SK-N-MC (cell line): ENCODE data around the gene BTG3.
A peak's percentile ranks its signal among the peaks of the same experiment; 100 is the strongest.

Experiments used
- DNase-seq: peaks from one replicate; pipeline ENCODE4 v3.0.0-alpha.2; 2011; ENCODE audit warnings: low read depth, low spot score
- H3K27ac ChIP-seq: fragments of 200-600 bp; sonication (generic); 2 replicates; pipeline ENCODE4 v1.5.1; 2016; ENCODE audit warnings: mixed run types
- H3K36me3 ChIP-seq: fragments of 200-600 bp; sonication (generic); 2 replicates; pipeline ENCODE4 v1.6.1; 2017; ENCODE audit warnings: antibody characterized with exemption, low read length, mixed read lengths; ENCODE audit not compliant: insufficient read depth
- H3K4me3 ChIP-seq: fragments of 200-600 bp; sonication (generic); 2 replicates; pipeline ENCODE4 v1.5.1; 2016
- H3K9ac ChIP-seq: fragments of 200-600 bp; sonication (generic); 2 replicates; pipeline ENCODE4 v1.8.0; 2017; ENCODE audit warnings: mixed run types, mixed read lengths; ENCODE audit not compliant: insufficient read length
- H3K9me3 ChIP-seq: fragments of 200-600 bp; sonication (generic); 2 replicates; pipeline ENCODE4 v1.6.1; 2017; ENCODE audit warnings: low read depth, mild to moderate bottlenecking, antibody characterized with exemption, low read length, moderate library complexity, mixed read lengths
- EZH2 ChIP-seq: fragments of 200-600 bp; sonication (generic); IDR thresholded peaks from one replicate; pipeline ENCODE4 v1.6.1; 2017; ENCODE audit warnings: antibody characterized with exemption
- FOXP2 ChIP-seq: optimal IDR thresholded peaks from 2 replicates; pipeline ENCODE3; 2011; ENCODE audit warnings: mild to moderate bottlenecking, moderate library complexity; ENCODE audit not compliant: insufficient read depth; ENCODE audit errors: extremely low read length, control extremely low read depth
- POLR2AphosphoS5 ChIP-seq: IDR thresholded peaks from 2 replicates; pipeline ENCODE4 v1.6.1; 2012; ENCODE audit warnings: mild to moderate bottlenecking, low read depth, low read length, borderline replicate concordance

BTG3 gene, protein sequence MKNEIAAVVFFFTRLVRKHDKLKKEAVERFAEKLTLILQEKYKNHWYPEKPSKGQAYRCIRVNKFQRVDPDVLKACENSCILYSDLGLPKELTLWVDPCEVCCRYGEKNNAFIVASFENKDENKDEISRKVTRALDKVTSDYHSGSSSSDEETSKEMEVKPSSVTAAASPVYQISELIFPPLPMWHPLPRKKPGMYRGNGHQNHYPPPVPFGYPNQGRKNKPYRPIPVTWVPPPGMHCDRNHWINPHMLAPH

DNA sequence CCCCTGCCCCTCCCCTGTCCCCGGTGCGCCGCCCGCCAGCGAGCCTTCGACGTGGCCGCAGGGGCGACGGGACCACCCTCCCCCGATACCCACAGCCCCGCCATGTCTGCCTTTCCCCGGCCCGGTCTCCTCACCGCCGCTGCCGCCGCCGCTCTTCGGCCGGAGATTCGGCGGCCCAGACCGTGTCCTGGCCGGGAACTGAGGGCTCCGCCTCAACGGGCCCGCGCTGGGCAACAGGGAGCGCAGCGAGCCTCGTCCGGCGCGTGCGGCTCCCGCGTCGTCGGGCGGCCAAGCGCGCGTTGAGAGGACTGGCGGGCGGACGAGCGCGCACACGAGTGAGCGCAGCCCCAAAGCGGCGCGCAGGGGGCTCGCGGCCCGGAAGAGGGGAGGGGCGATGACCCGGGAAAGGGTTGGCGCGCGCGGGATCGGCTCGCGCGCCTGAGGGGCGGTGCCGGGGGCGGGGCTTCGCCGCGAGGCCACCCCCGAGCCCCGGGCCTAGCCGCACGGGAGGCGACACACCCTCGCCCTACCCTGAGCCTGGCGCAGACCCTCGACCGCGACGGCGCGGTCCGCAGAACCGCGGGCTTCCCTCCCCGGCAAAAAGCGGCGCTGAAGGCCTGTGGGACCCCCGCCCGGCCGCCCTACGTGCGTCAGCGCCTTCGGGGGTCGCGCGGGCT is at the start of gene BTG3:
TSS of gene BTG3 (minus strand) at position 337 of the 677 bp plus-strand sequence. CDS start 3,757 bp downstream, outside the sequence.
- no peaks in the 10 kb centered on the region for H3K9me3 ChIP-seq
- H3K9ac ChIP-seq: peak within 1 kb of the TSS; percentile 97
- H3K27ac ChIP-seq: peak within 1 kb of the TSS; percentile 92
- H3K36me3 ChIP-seq: peaks cover 33% of the 10 kb centered on the region
- no peak for TF ChIP-seq FOXP2
- TF ChIP-seq POLR2AphosphoS5: peak; percentile 82; the same call in 1 of the 2 replicates
- DNase-seq: no peak
- peak within 1 kb of the TSS; percentile 100 for H3K4me3 ChIP-seq

DNA sequence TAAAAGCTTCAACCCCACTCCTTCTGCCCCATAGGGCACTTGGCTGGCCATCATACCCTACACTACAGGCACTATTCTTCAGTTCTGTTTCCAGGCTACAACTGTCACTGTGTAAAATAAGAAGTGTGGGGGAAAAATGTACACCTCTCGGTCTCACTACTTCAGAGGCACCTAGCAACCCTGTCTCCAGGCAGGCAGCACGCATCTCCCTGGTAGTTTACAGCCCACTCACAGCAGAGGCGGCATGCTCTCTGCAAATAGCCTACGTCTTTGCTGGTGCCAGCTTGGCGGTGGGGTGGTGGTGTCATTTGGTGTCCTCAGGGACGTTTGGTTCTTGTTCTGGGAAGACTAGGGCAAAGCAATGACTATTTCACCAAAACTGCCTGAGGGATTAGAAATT is 48.2 kb upstream of the BTG3 start:
- H3K9me3 ChIP-seq: no peaks in the 10 kb centered on the region
- DNase-seq: no peak
- H3K36me3 ChIP-seq: no peaks in the 10 kb centered on the region
- no peak overlapping the region for H3K27ac ChIP-seq
- TF ChIP-seq EZH2 (no peak), FOXP2 (no peak), POLR2AphosphoS5 (no peak)
- no peak overlapping the region for H3K9ac ChIP-seq
- no peak overlapping the region for H3K4me3 ChIP-seq

DNA sequence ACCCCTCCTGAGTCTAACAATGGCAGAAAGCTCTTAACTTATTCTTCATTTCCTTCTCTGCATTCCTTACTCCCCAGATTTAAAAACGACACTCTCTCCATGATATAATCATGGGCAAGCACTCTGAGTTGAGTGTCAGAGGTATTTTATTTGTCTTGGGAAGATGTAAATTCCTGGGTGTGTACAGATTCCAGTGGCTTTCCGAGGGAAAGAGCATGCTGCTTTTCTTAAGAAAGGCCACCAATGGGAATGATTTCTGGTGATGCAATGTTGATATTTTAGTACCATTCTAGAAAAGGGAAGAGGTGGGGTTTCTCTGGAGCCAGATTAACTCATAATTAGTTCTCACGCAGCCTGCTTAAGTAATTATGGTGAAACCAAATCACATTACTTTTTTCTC is 47.8 kb upstream of the BTG3 start:
- Histone ChIP-seq H3K27ac (no peak overlapping the region), H3K4me3 (no peak overlapping the region), H3K9me3 (no peaks in the 10 kb centered on the region), H3K9ac (no peak overlapping the region), H3K36me3 (no peaks in the 10 kb centered on the region)
- DNase-seq: peak; percentile 16
- TF ChIP-seq POLR2AphosphoS5: no peak
- TF ChIP-seq FOXP2: no peak
- no peak for TF ChIP-seq EZH2

DNA sequence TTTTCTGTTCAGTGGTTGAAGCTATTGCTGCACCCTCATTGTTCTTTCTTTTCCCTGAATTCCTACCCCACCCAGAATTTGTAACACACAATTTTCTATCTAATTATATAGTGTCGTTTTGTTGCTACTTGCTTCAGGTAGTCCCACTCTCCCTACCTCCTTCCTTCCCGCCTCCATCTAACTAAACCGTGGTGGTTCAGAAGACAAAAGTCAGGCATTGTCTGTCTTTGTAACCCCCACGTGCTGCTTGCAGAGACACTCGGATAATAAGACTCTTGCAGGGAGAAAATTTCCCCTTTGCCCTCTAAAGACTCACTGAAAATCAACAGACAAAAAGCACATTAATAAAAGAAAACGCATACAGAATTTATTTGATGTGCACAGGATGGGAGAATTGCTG is 46.2 kb upstream of the BTG3 start:
- TF ChIP-seq EZH2: no peak
- TF ChIP-seq POLR2AphosphoS5: no peak
- TF ChIP-seq FOXP2: no peak
- Histone ChIP-seq H3K4me3 (no peak overlapping the region), H3K36me3 (no peaks in the 10 kb centered on the region), H3K27ac (no peak overlapping the region), H3K9me3 (no peaks in the 10 kb centered on the region), H3K9ac (no peak overlapping the region)
- no peak for DNase-seq

DNA sequence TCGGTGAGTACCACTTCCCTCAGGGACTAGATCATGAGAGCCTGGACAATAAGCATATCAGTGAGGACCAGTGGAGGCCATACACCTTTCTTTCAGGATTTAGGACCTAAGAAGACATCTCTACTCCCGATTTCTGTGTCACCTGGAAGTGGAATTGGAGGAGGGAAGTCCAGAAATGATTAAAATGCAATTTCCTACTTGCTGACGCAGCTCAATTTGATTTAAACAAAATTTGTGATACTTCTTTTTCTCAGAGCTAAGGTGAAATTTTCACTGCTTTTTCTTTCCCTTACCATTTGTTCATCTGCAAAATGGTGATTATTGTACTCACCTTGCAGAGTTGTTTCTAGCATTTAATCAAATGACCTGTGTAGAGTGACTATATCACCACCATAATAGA is 38.8 kb upstream of the BTG3 start:
- TF ChIP-seq EZH2 (no peak), FOXP2 (no peak), POLR2AphosphoS5 (no peak)
- DNase-seq: no peak
- Histone ChIP-seq H3K27ac (no peak overlapping the region), H3K4me3 (no peak overlapping the region), H3K36me3 (no peaks in the 10 kb centered on the region), H3K9ac (no peak overlapping the region), H3K9me3 (no peaks in the 10 kb centered on the region)

DNA sequence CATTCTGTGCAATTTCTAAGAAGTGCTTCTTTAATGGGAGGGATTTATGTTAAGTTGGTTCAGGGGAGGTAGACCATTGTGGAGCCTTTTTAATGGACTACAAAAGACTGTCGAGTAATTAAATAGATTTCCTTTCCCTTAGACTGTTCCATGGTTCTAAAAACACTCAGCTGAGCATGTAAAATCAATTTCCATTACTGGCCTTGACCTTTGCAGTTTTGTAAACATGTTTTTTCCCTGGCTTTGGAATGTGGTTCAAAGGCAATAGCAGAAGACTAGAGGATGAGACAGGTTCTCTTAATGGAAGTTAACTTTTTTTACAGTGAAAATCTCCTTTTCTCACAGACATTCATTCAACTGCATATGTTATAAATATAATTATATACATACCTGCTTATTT is 37.6 kb upstream of the BTG3 start:
- Histone ChIP-seq H3K9ac (no peak overlapping the region), H3K36me3 (no peaks in the 10 kb centered on the region), H3K9me3 (no peaks in the 10 kb centered on the region), H3K27ac (no peak overlapping the region), H3K4me3 (no peak overlapping the region)
- DNase-seq: no peak
- TF ChIP-seq EZH2: no peak

DNA sequence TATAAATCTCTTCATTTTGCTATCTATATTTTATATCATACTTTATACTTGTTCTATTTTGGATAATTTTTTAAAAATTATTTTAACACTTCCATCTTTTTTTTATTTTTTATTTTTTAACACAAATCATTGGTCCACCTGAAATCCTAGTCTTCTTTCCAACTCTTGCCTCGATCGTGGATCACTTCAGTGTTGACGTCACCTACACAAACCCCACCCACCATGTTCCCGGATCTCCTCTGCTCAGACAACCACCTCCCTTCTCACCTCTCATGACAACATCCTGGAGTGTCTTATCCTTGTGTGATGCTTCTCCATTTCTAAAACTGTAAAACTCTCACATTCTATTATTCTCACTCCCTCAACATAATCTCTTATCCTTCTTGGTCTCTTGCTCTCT is 34.1 kb upstream of the BTG3 start:
- DNase-seq: no peak
- H3K9ac ChIP-seq: no peak overlapping the region
- no peaks in the 10 kb centered on the region for H3K36me3 ChIP-seq
- no peaks in the 10 kb centered on the region for H3K9me3 ChIP-seq
- no peak for TF ChIP-seq EZH2
- no peak for TF ChIP-seq POLR2AphosphoS5
- TF ChIP-seq FOXP2: no peak
- H3K4me3 ChIP-seq: no peak overlapping the region
- no peak overlapping the region for H3K27ac ChIP-seq

DNA sequence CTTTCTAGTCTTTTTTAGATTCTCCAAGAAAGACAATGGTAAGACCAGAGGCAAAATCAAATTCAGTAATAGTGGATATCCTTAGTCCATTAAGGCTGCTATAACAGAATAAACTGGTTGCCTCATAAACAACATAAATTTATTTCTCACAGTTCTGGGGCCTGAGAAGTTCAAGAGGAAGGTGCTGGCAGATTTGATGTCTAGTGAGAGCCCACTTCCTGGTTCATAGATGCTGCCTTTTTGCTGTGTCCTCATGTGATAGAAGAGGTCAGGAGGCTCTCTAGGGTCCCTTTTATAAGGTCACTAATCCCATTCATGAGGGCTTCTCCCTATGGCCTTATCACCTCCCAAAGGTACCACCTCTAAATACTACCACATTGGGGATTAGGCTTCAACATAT is 31.5 kb upstream of the BTG3 start:
- no peak for DNase-seq
- Histone ChIP-seq H3K9ac (no peak overlapping the region), H3K9me3 (no peaks in the 10 kb centered on the region), H3K27ac (no peak overlapping the region), H3K4me3 (no peak overlapping the region), H3K36me3 (no peaks in the 10 kb centered on the region)
- TF ChIP-seq EZH2 (no peak), FOXP2 (no peak), POLR2AphosphoS5 (no peak)

DNA sequence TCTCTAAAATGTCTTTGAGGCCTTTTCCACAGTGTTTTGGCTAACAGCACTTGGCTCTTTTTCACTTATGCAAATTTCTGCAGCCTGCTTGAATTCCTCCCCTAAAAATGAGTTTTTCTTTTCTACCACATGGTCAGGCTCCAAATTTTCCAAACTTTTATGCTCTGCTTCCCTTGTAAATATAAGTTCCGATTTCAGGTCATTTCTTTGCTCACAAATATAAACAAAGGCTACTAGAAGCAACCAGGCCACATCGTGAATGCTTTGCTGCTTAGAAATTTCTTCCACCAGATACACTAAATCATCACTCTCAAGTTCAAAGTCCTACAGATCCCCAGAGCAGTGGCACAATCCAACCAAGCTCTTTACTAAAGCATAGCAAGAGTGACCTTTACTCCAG is 28.1 kb upstream of the BTG3 start:
- no peaks in the 10 kb centered on the region for H3K36me3 ChIP-seq
- DNase-seq: no peak
- no peak overlapping the region for H3K4me3 ChIP-seq
- H3K27ac ChIP-seq: no peak overlapping the region
- TF ChIP-seq FOXP2 (no peak), POLR2AphosphoS5 (no peak), EZH2 (no peak)
- no peaks in the 10 kb centered on the region for H3K9me3 ChIP-seq
- no peak overlapping the region for H3K9ac ChIP-seq
